ENCODE data around the gene UBXN6. TPM values are rescaled to one million over a fixed set of nuclear protein-coding genes. Genes with fewer than 3 reads are reported as not detected.

UBXN6 gene
- total RNA-seq, 1 donor from 2014 or later, result 96.8 TPM

DNA sequence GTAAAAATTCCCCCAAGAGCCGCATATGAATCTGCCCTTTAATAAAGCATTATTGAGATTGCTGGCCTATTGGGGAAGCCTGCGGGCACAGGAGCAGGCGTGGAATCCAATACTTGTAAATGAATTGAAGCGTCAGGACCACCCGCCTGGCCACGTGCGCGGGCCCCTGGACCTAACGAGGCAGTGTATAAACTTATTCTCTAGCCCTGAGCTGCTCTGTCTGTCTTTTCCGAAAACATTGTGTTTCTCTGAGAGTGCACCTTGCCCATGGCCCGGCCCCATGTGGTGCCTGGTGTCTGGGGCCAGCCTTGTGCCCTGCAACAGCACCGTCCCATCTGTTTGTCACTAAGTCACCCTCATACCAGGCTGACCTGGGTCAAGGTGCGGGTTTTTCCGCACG, 14.4 kb downstream of the UBXN6 start:
- TF ChIP-seq, protein P1, sequence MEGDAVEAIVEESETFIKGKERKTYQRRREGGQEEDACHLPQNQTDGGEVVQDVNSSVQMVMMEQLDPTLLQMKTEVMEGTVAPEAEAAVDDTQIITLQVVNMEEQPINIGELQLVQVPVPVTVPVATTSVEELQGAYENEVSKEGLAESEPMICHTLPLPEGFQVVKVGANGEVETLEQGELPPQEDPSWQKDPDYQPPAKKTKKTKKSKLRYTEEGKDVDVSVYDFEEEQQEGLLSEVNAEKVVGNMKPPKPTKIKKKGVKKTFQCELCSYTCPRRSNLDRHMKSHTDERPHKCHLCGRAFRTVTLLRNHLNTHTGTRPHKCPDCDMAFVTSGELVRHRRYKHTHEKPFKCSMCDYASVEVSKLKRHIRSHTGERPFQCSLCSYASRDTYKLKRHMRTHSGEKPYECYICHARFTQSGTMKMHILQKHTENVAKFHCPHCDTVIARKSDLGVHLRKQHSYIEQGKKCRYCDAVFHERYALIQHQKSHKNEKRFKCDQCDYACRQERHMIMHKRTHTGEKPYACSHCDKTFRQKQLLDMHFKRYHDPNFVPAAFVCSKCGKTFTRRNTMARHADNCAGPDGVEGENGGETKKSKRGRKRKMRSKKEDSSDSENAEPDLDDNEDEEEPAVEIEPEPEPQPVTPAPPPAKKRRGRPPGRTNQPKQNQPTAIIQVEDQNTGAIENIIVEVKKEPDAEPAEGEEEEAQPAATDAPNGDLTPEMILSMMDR (IDR thresholded peaks at IDR 0.05), result no peak
- Mint-ChIP-seq H3K27ac (ENCODE audit: unreplicated experiment) (no peak overlapping the region), H3K36me3 (ENCODE audit: unreplicated experiment) (peaks cover 5% of the 10 kb centered on the region), H3K4me1 (ENCODE audit: unreplicated experiment) (no peaks in the 10 kb centered on the region), H3K27me3 (ENCODE audit: unreplicated experiment) (no peaks in the 10 kb centered on the region), H3K4me3 (ENCODE audit: unreplicated experiment) (no peak overlapping the region), H3K9me3 (ENCODE audit: unreplicated experiment) (no peaks in the 10 kb centered on the region)
- DNase-seq (ENCODE audit: extremely low spot score, unreplicated experiment), result no peak

DNA sequence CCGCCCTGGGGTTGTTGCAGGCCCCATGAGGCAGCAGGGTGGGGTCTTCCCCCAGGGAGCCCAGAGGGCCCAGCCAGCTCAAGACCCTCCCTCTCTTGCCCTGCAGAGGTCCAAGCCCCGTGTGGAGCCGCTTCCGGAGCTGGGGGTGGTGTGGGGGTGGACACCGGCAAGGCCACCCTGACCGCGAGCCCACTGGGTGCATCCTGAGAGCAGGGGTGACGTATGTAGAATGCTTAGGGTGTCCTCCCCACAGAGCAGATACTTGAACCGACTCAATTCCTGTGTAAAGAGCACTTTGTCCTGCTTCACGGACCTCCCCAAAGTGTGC, 14.8 kb downstream of the UBXN6 start:
- peaks cover 5% of the 10 kb centered on the region for H3K36me3 Mint-ChIP-seq (ENCODE audit: unreplicated experiment)
- H3K4me1 Mint-ChIP-seq (ENCODE audit: unreplicated experiment), result no peaks in the 10 kb centered on the region
- DNase-seq (ENCODE audit: extremely low spot score, unreplicated experiment), result no peak
- H3K27me3 Mint-ChIP-seq (ENCODE audit: unreplicated experiment), result no peaks in the 10 kb centered on the region
- H3K27ac Mint-ChIP-seq (ENCODE audit: unreplicated experiment), result no peak overlapping the region
- no peak overlapping the region for H3K4me3 Mint-ChIP-seq (ENCODE audit: unreplicated experiment)
- TF ChIP-seq, protein P1 (IDR thresholded peaks at IDR 0.05), result no peak
- no peaks in the 10 kb centered on the region for H3K9me3 Mint-ChIP-seq (ENCODE audit: unreplicated experiment)

DNA sequence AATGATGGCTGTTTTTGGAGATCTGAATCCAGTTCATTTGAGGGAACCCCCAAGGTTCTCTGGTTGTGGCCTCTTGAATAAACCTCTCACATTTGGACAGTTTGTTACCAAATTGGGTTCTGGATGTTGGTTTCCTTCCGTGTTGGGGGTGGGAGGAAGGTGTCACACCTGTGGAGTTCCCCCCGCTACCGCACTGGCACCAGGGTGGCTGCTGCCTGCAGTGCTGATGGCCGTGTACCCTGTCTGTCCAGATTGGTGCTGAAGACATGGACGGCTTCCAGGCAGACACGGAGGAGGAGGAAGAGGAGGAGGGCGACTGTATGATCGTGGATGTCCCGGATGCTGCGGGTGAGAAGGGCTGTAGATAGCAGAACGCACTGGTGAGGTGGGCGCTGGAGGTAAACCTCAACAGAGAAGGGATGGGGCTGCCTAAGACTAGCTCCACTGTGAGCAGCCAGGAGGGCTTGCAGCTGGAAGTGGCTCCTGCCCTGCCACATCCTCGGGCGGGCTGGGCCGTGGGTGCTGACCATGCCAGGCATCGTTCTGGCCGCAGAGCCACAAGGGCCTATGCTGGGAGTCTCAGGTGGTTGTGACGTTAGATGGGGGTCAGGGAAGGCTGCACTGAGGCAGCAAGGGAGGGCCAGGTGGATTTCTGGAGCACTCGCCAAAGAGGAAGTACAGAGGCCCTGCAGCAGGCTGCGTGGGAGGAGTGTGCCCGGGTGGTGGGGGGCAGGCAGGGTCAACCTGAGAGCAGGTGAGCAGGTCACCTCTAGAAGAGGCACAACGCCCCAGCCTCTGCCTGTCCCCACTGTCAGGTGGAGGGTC, 15.4 kb downstream of the UBXN6 start:
- no peak for DNase-seq (ENCODE audit: extremely low spot score, unreplicated experiment)
- H3K27me3 Mint-ChIP-seq (ENCODE audit: unreplicated experiment), result no peaks in the 10 kb centered on the region
- H3K4me3 Mint-ChIP-seq (ENCODE audit: unreplicated experiment), result no peak overlapping the region
- no peak overlapping the region for H3K27ac Mint-ChIP-seq (ENCODE audit: unreplicated experiment)
- H3K36me3 Mint-ChIP-seq (ENCODE audit: unreplicated experiment), result peaks cover 5% of the 10 kb centered on the region
- no peaks in the 10 kb centered on the region for H3K4me1 Mint-ChIP-seq (ENCODE audit: unreplicated experiment)
- TF ChIP-seq, protein P1 (IDR thresholded peaks at IDR 0.05), result no peak
- H3K9me3 Mint-ChIP-seq (ENCODE audit: unreplicated experiment), result no peaks in the 10 kb centered on the region

DNA sequence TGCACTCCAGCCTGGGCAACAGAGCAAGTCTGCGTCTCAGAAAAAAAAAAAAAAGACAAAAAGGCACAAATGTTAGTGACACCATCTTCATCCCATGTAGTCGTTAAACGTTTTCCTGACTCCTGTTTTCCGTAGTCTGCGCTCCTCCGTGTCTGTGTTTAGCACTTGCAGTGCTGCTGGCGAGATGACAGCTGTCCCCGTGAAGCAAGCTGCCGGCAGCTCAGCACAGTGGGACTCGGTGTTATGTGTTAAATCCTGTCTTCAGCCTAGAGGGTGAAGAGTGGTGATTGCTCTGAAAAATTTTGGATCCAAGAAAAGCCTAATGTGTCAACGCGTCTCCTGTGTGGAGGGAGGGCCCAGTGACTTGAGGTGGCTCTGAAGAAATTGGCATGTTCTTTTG, 18.4 kb downstream of the UBXN6 start:
- Mint-ChIP-seq H3K27ac (ENCODE audit: unreplicated experiment) (no peak overlapping the region), H3K9me3 (ENCODE audit: unreplicated experiment) (no peaks in the 10 kb centered on the region), H3K36me3 (ENCODE audit: unreplicated experiment) (peaks cover 9% of the 10 kb centered on the region), H3K27me3 (ENCODE audit: unreplicated experiment) (no peaks in the 10 kb centered on the region), H3K4me1 (ENCODE audit: unreplicated experiment) (no peaks in the 10 kb centered on the region), H3K4me3 (ENCODE audit: unreplicated experiment) (no peak overlapping the region)
- DNase-seq (ENCODE audit: extremely low spot score, unreplicated experiment), result no peak
- TF ChIP-seq, protein P1 (IDR thresholded peaks at IDR 0.05), result no peak

DNA sequence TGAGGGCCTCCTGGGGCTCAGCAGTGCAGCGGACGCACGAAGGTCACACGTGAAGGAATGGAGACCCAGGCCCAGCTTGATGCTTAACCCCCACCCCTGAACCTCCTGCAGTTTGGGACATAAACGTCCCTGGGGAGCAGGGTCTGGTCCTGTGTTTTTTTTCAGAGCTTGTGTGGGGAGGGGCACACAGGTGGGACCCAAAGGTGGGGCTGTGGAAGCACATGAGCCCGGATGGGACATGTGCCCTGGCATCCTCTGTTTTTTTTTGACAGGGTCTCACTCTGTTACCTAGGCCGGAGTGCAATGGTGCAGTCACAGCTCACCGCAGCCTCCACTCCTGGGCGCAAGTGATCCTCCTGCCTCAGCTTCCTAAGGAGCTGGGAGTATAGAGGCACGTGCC, 20.5 kb downstream of the UBXN6 start:
- Mint-ChIP-seq H3K27me3 (ENCODE audit: unreplicated experiment) (no peaks in the 10 kb centered on the region), H3K27ac (ENCODE audit: unreplicated experiment) (no peak overlapping the region), H3K9me3 (ENCODE audit: unreplicated experiment) (no peaks in the 10 kb centered on the region), H3K4me3 (ENCODE audit: unreplicated experiment) (no peak overlapping the region), H3K4me1 (ENCODE audit: unreplicated experiment) (no peaks in the 10 kb centered on the region), H3K36me3 (ENCODE audit: unreplicated experiment) (peaks cover 9% of the 10 kb centered on the region)
- TF ChIP-seq, protein P1 (IDR thresholded peaks at IDR 0.05), result no peak
- no peak for DNase-seq (ENCODE audit: extremely low spot score, unreplicated experiment)

Measured in osteocyte (in vitro differentiated cells).